DOHH2 (cell line): ENCODE results near the gene CDK1.

Experiments used
- EZH2phosphoT487 ChIP-seq: fragments of 200-600 bp; sonication (generic); IDR thresholded peaks from 2 replicates; pipeline ENCODE4 v1.6.1; 2017; ENCODE audit warnings: borderline replicate concordance, mild to moderate bottlenecking, antibody characterized with exemption, low read length, moderate library complexity, mixed read lengths
- TF ChIP-seq, protein P1 (sequence below): fragments of 200-600 bp; sonication (generic); IDR thresholded peaks from one replicate; pipeline ENCODE4 v1.5.1; 2014; ENCODE audit warnings: antibody characterized with exemption, mild to moderate bottlenecking, low read depth, low read length; ENCODE audit not compliant: poor library complexity, severe bottlenecking

DNA sequence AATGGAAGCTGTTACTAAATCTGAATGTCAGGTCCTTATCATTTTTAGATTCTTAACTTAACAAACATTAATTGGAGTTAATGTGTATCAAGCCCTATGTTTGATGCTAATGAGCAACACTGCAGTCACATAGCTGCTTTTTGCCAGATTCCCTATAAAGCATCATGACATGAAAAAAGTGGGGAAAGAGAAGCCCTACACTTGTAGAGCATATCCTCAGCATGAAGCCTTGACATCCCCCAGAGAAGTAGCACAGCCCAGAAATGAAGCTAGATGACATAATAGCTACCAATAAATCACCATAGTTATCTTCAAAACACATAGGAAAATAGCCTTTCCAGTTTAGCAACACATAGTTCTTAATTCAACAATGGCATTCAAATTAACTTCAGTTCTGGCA lies 49.2 kb upstream of the CDK1 start:
- TF ChIP-seq, protein P1, sequence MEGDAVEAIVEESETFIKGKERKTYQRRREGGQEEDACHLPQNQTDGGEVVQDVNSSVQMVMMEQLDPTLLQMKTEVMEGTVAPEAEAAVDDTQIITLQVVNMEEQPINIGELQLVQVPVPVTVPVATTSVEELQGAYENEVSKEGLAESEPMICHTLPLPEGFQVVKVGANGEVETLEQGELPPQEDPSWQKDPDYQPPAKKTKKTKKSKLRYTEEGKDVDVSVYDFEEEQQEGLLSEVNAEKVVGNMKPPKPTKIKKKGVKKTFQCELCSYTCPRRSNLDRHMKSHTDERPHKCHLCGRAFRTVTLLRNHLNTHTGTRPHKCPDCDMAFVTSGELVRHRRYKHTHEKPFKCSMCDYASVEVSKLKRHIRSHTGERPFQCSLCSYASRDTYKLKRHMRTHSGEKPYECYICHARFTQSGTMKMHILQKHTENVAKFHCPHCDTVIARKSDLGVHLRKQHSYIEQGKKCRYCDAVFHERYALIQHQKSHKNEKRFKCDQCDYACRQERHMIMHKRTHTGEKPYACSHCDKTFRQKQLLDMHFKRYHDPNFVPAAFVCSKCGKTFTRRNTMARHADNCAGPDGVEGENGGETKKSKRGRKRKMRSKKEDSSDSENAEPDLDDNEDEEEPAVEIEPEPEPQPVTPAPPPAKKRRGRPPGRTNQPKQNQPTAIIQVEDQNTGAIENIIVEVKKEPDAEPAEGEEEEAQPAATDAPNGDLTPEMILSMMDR: no peak
- no peak for TF ChIP-seq EZH2phosphoT487
